OCI-LY7 (cell line): Measurements from ENCODE around the gene DEDD2.

Source experiments
- EZH2phosphoT487 ChIP-seq: fragments of 200-600 bp; sonication (generic); IDR thresholded peaks from 2 replicates; pipeline ENCODE4 v1.6.1; 2018; ENCODE audit warnings: low read depth, borderline replicate concordance, mild to moderate bottlenecking, mixed run types, antibody characterized with exemption, low read length, moderate library complexity, mixed read lengths
- TF ChIP-seq, protein P1 (sequence below): fragments of 200-600 bp; sonication (generic); conservative IDR thresholded peaks from 2 replicates; pipeline ENCODE4 v1.5.1; 2014; ENCODE audit warnings: mild to moderate bottlenecking, antibody characterized with exemption, low read length, moderate library complexity, mixed read lengths

DNA sequence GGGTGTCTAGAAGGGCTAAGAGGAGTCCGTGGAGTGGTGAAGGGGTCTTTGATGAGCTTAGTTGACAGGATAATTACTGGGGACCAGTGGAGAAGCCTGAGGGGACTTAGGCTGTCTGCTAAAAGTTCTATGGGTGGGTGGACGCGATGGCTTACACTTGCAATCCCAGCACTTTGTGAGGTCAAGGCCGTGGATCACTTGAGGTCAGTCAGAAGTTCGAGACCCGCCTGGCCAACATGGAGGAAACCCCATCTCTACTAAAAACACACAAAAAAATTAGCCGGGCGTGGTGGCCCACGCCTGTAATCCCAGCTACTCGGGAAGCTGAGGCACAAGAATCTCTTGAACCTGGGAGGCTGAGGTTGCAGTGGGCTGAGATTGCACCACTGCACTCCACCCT lies 27.8 kb upstream of the DEDD2 start:
- TF ChIP-seq, protein P1, sequence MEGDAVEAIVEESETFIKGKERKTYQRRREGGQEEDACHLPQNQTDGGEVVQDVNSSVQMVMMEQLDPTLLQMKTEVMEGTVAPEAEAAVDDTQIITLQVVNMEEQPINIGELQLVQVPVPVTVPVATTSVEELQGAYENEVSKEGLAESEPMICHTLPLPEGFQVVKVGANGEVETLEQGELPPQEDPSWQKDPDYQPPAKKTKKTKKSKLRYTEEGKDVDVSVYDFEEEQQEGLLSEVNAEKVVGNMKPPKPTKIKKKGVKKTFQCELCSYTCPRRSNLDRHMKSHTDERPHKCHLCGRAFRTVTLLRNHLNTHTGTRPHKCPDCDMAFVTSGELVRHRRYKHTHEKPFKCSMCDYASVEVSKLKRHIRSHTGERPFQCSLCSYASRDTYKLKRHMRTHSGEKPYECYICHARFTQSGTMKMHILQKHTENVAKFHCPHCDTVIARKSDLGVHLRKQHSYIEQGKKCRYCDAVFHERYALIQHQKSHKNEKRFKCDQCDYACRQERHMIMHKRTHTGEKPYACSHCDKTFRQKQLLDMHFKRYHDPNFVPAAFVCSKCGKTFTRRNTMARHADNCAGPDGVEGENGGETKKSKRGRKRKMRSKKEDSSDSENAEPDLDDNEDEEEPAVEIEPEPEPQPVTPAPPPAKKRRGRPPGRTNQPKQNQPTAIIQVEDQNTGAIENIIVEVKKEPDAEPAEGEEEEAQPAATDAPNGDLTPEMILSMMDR: no peak
- TF ChIP-seq EZH2phosphoT487: no peak
